ENCODE results near the gene RANBP17. TPM values are rescaled to one million over a fixed set of nuclear protein-coding genes. Genes with fewer than 3 reads are reported as not detected.
"Not testable (repeated sequence)": the region's sequence is repeated elsewhere in the genome, so short reads cannot be mapped to it uniquely, and the experiment has no call there.

The RANBP17 gene
- total RNA-seq, 1 donor from 2014 or later, result not detected

GRCh38 chr5:170937914-170938313 lies 76.1 kb downstream of the RANBP17 start:
- no peaks in the 10 kb centered on the region for H3K4me1 Mint-ChIP-seq
- no peak overlapping the region for H3K27ac Mint-ChIP-seq
- intact Hi-C loops (cut with micrococcal nuclease), result no loop called here
- no peak for DNase-seq
- no peaks in the 10 kb centered on the region for H3K27me3 Mint-ChIP-seq
- no peaks in the 10 kb centered on the region for H3K36me3 Mint-ChIP-seq (ENCODE audit: low read depth)
- H3K9me3 Mint-ChIP-seq, result no peaks in the 10 kb centered on the region
- H3K4me3 Mint-ChIP-seq, result no peak overlapping the region

- intact Hi-C loops (cut with micrococcal nuclease), result no loop called here
- H3K9me3 Mint-ChIP-seq, result no peaks in the 10 kb centered on the region
- no peaks in the 10 kb centered on the region for H3K36me3 Mint-ChIP-seq (ENCODE audit: low read depth)
- H3K4me1 Mint-ChIP-seq, result no peaks in the 10 kb centered on the region
- H3K27me3 Mint-ChIP-seq, result no peaks in the 10 kb centered on the region
- H3K27ac Mint-ChIP-seq, result no peak overlapping the region
- H3K4me3 Mint-ChIP-seq, result no peak overlapping the region
- DNase-seq, result no peak
Measured at GRCh38 chr5:170939178-170939577, 77.4 kb downstream of the RANBP17 start.

GRCh38 chr5:170941788-170942187 lies 80.0 kb downstream of the RANBP17 start:
- Mint-ChIP-seq H3K27me3 (no peaks in the 10 kb centered on the region), H3K27ac (no peak overlapping the region), H3K4me3 (no peak overlapping the region), H3K9me3 (no peaks in the 10 kb centered on the region), H3K36me3 (ENCODE audit: low read depth) (no peaks in the 10 kb centered on the region), H3K4me1 (no peaks in the 10 kb centered on the region)
- no peak for DNase-seq
- intact Hi-C loops (cut with micrococcal nuclease), result no loop called here

- Mint-ChIP-seq H3K4me3 (no peak overlapping the region), H3K9me3 (no peaks in the 10 kb centered on the region), H3K27ac (no peak overlapping the region), H3K4me1 (no peaks in the 10 kb centered on the region), H3K36me3 (ENCODE audit: low read depth) (no peaks in the 10 kb centered on the region), H3K27me3 (no peaks in the 10 kb centered on the region)
- DNase-seq, result no peak
- intact Hi-C loops (cut with micrococcal nuclease), result no loop called here
Measured at GRCh38 chr5:170945275-170945674, 83.5 kb downstream of the RANBP17 start.

- no peak overlapping the region for H3K4me3 Mint-ChIP-seq
- no peak overlapping the region for H3K27ac Mint-ChIP-seq
- H3K9me3 Mint-ChIP-seq, result no peaks in the 10 kb centered on the region
- H3K4me1 Mint-ChIP-seq, result no peaks in the 10 kb centered on the region
- no peak for DNase-seq
- H3K36me3 Mint-ChIP-seq (ENCODE audit: low read depth), result no peaks in the 10 kb centered on the region
- intact Hi-C loops (cut with micrococcal nuclease), result no loop called here
- H3K27me3 Mint-ChIP-seq, result no peaks in the 10 kb centered on the region
Measured at GRCh38 chr5:170960567-170960966, 98.7 kb downstream of the RANBP17 start.

GRCh38 chr5:170963521-170963920 lies 101.7 kb downstream of the RANBP17 start:
- H3K4me3 Mint-ChIP-seq, result no peak overlapping the region
- intact Hi-C loops (cut with micrococcal nuclease), result no loop called here
- H3K4me1 Mint-ChIP-seq, result no peaks in the 10 kb centered on the region
- H3K36me3 Mint-ChIP-seq (ENCODE audit: low read depth), result no peaks in the 10 kb centered on the region
- no peak overlapping the region for H3K27ac Mint-ChIP-seq
- no peaks in the 10 kb centered on the region for H3K27me3 Mint-ChIP-seq
- no peak for DNase-seq
- no peaks in the 10 kb centered on the region for H3K9me3 Mint-ChIP-seq

GRCh38 chr5:170974461-170974860 lies 112.6 kb downstream of the RANBP17 start:
- no peak overlapping the region for H3K4me3 Mint-ChIP-seq
- intact Hi-C loops (cut with micrococcal nuclease), result no loop called here
- H3K27me3 Mint-ChIP-seq, result no peaks in the 10 kb centered on the region
- H3K9me3 Mint-ChIP-seq, result peaks cover 1% of the 10 kb centered on the region
- DNase-seq, result no peak
- H3K27ac Mint-ChIP-seq, result no peak overlapping the region
- no peaks in the 10 kb centered on the region for H3K4me1 Mint-ChIP-seq
- no peaks in the 10 kb centered on the region for H3K36me3 Mint-ChIP-seq (ENCODE audit: low read depth)

GRCh38 chr5:170980261-170980660 lies 118.4 kb downstream of the RANBP17 start:
- H3K27ac Mint-ChIP-seq; intact Hi-C loops (cut with micrococcal nuclease); DNase-seq; H3K4me3 Mint-ChIP-seq; H3K4me1 Mint-ChIP-seq; H3K27me3 Mint-ChIP-seq; H3K9me3 Mint-ChIP-seq; H3K36me3 Mint-ChIP-seq (ENCODE audit: low read depth): not testable (repeated sequence)

GRCh38 chr5:170985486-170985885 lies 123.7 kb downstream of the RANBP17 start:
- Mint-ChIP-seq H3K27me3 (no peaks in the 10 kb centered on the region), H3K27ac (no peak overlapping the region), H3K9me3 (no peaks in the 10 kb centered on the region), H3K4me1 (no peaks in the 10 kb centered on the region), H3K36me3 (ENCODE audit: low read depth) (no peaks in the 10 kb centered on the region), H3K4me3 (no peak overlapping the region)
- DNase-seq, result no peak
- intact Hi-C loops (cut with micrococcal nuclease), result no loop called here

- DNase-seq, result no peak
- Mint-ChIP-seq H3K4me1 (no peaks in the 10 kb centered on the region), H3K27me3 (no peaks in the 10 kb centered on the region), H3K4me3 (no peak overlapping the region), H3K27ac (no peak overlapping the region), H3K36me3 (ENCODE audit: low read depth) (no peaks in the 10 kb centered on the region), H3K9me3 (no peaks in the 10 kb centered on the region)
- intact Hi-C loops (cut with micrococcal nuclease), result no loop called here
Measured at GRCh38 chr5:170986598-170986997, 124.8 kb downstream of the RANBP17 start.

- intact Hi-C loops (cut with micrococcal nuclease), result no loop called here
- DNase-seq, result no peak
- no peak overlapping the region for H3K27ac Mint-ChIP-seq
- H3K27me3 Mint-ChIP-seq, result no peaks in the 10 kb centered on the region
- H3K4me1 Mint-ChIP-seq, result no peaks in the 10 kb centered on the region
- no peaks in the 10 kb centered on the region for H3K9me3 Mint-ChIP-seq
- H3K4me3 Mint-ChIP-seq, result no peak overlapping the region
- H3K36me3 Mint-ChIP-seq (ENCODE audit: low read depth), result no peaks in the 10 kb centered on the region
Measured at GRCh38 chr5:170993476-170993875, 131.7 kb downstream of the RANBP17 start.

- Mint-ChIP-seq H3K4me1 (no peaks in the 10 kb centered on the region), H3K27ac (no peak overlapping the region), H3K4me3 (no peak overlapping the region), H3K27me3 (no peaks in the 10 kb centered on the region), H3K36me3 (ENCODE audit: low read depth) (no peaks in the 10 kb centered on the region), H3K9me3 (no peaks in the 10 kb centered on the region)
- no peak for DNase-seq
- intact Hi-C loops (cut with micrococcal nuclease), result loop anchor here (1.0 kb wide), 1 partner anchor 46 kb away; no protein-coding TSS in a partner anchor
Measured at GRCh38 chr5:171010086-171010485, 148.3 kb downstream of the RANBP17 start.

GRCh38 chr5:171010816-171011215 lies 149.0 kb downstream of the RANBP17 start:
- Mint-ChIP-seq H3K9me3 (no peaks in the 10 kb centered on the region), H3K4me3 (no peak overlapping the region), H3K27ac (no peak overlapping the region), H3K36me3 (ENCODE audit: low read depth) (no peaks in the 10 kb centered on the region), H3K4me1 (no peaks in the 10 kb centered on the region), H3K27me3 (no peaks in the 10 kb centered on the region)
- intact Hi-C loops (cut with micrococcal nuclease), result loop anchor here (1.0 kb wide), 1 partner anchor 45 kb away; no protein-coding TSS in a partner anchor
- no peak for DNase-seq

- H3K27ac Mint-ChIP-seq, result no peak overlapping the region
- H3K27me3 Mint-ChIP-seq, result no peaks in the 10 kb centered on the region
- H3K36me3 Mint-ChIP-seq (ENCODE audit: low read depth), result no peaks in the 10 kb centered on the region
- intact Hi-C loops (cut with micrococcal nuclease), result no loop called here
- H3K4me1 Mint-ChIP-seq, result no peaks in the 10 kb centered on the region
- H3K9me3 Mint-ChIP-seq, result no peaks in the 10 kb centered on the region
- no peak for DNase-seq
- no peak overlapping the region for H3K4me3 Mint-ChIP-seq
Measured at GRCh38 chr5:171023508-171023907, 161.7 kb downstream of the RANBP17 start.

- DNase-seq, result no peak
- Mint-ChIP-seq H3K4me1 (no peaks in the 10 kb centered on the region), H3K36me3 (ENCODE audit: low read depth) (no peaks in the 10 kb centered on the region), H3K27me3 (no peaks in the 10 kb centered on the region), H3K27ac (no peak overlapping the region), H3K9me3 (no peaks in the 10 kb centered on the region), H3K4me3 (no peak overlapping the region)
- intact Hi-C loops (cut with micrococcal nuclease), result no loop called here
Measured at GRCh38 chr5:171024084-171024483, 162.3 kb downstream of the RANBP17 start.

Measured in activated CD4-positive, alpha-beta T cell treated with anti-CD3 and anti-CD28 coated beads, Interleukin-2, amount 10 ng/mL, durations not matched to agents 24 days and 14 days (primary cell).